Cerebellar cortex (tissue), 1 donor: ENCODE data around the gene DAZL.

Source experiments
- DNase-seq: peaks from one replicate; pipeline ENCODE4 v3.0.0-alpha.2; 2015; ENCODE audit warnings: low spot score

Gene DAZL

DNA sequence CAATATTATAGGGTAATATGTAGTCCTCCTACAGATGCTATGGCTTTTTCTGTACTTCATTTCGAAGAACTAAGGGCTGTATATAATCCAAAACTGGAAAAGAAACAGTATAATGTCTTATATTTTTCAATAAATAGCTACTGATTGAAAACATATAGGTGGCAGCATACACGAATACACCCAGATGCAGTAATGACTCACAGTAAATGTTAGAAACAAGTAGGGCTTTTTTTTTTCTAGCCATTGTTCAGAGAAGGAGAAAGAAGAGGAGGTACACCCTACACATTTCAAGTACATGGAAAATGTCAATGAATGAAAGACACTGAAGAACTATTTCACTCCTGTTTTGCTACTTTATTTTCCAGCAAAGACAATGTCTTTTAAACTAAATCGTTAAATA lies 9.4 kb downstream of the DAZL start:
- DNase-seq = no peak

DNA sequence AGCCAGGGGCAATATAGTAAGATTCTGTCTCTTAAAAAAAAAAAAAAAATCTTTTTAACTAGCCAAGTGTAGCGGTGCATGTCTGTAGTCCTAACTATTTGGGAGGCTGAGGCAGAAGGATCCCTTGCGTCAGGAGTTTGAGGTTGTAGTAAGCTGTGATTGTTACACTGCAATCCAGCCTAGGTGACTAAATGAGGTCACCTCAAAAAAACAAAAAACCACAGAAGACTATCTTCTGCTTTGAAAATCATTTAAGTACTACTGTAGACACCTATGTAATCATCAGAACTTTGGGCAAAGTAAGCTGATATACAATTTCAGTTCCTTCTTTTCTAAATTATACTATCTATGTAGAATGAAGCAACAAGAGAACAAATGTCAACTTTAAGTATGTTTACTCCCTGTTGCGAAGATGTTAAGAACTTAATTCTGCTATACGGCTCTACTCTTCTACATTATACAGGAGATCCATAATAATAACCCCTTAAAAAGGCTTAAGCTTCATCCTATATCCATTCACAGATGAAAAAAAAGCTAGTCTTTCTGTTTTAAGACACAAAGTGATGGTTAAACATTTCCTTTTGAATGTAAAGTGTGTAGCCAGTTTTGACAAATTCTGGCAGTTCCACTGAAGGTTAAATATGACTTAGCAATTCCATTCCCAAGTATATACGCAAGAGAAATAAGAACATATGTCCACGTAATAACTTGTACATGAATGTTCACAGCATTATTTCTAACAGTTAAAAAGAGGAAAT lies 15.2 kb downstream of the DAZL start:
- DNase-seq = no peak

GRCh38 chr3:16589120-16589519 lies 16.1 kb downstream of the DAZL start:
- DNase-seq = no peak

GRCh38 chr3:16587681-16588060 lies 17.6 kb downstream of the DAZL start:
- no peak for DNase-seq

GRCh38 chr3:16587047-16587680 lies 18.1 kb downstream of the DAZL start:
- DNase-seq = no peak

DNA sequence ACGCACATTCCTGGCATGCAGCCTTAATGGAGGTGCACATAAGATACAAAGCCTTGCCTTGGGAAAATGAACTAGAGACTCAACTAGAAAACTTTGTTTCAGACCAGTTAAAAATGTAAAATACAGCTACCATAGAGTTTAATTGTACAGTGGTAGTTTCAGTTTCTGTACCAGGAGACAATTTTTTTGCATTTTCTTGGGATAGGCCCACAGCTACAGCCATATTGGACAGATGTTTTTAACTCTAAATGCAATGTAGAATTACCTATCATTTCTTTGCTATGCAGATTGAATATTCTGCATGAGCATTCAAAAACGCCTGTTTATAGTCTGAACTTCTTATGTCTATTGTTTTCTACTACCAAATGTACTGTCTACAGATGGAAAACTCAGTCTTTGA lies 20.3 kb downstream of the DAZL start:
- no peak for DNase-seq

- DNase-seq = no peak
These were observed 21.7 kb downstream of the DAZL start for GRCh38 chr3:16583551-16583950.

GRCh38 chr3:16570113-16570512 lies 35.1 kb downstream of the DAZL start:
- no peak for DNase-seq

DNA sequence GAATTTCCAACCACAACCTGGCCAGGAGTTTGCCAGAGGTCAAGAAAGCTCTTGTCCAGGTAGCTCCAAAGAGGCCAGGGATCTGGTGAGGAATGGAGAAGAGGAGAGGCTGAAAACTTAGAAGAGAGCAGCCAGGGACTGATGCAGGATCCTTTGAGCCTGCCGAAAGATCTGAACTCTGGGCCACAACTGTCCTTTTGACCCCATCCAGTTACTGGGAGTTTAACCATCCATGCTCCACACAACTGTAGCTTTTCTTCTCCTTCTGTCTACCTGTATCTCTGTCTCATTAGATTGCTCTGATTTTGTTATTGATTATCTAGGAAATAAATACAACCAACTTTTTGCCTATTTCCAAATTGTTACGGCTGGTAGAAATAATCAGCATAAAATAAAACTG lies 36.7 kb downstream of the DAZL start:
- no peak for DNase-seq

DNA sequence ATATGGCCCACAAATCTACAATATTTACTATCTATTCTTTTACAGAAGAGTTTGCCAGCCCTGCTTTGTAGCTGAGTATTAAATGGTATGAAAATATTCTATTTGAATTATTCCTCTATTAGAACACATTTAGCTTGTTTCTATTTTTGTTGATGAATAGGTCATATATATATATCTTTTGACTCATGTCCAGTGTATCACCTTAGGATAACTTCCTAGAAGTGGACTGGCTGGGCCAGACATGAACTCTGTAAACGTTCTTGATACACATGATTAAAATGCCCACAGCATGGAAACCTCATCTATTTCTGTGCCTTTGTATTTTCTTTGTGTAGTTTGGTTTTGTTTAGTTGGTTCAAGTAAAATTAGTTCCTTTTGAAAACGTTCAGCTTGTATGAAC lies 37.1 kb downstream of the DAZL start:
- no peak for DNase-seq

- DNase-seq = no peak
These were observed 45.4 kb downstream of the DAZL start for GRCh38 chr3:16559653-16560365.

DNA sequence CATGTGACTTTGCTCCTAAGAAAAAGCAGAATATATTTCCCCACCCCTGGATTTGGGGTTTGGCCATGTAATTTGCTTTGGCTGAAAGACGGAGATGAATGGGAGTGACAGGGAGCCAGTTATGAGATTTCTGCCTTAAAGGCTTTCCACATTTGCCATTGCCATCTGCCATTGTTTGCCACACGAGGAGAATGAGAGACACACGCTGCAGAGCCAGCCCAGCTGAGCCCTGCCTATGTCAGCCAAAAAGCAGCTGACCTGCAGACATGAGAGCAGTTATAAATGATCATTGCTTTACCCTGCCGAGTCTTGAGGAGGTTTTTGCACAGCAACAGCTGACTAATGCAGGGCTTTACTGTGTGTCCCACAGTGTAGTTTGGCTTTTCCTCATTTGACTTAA lies 51.1 kb downstream of the DAZL start:
- no peak for DNase-seq

DNA sequence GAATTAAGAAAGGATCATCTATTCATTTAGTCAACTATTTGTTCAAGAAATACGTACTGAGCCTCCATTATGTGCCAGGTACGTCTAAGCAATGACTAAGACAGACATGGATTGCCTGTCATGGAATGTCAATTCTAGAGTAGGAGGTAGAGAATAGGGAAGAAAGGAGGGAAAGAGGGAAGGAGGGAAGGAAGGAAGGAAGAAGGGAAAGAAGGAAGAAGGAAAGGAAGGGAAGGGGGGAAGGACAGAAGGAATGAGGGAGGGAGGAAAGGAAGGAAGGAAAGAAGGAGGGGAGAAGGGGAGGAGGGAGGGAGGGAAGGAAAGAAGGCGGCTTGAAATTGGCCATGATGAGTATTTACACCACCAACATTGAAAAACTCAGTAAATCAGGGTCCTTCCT lies 52.5 kb downstream of the DAZL start:
- no peak for DNase-seq

DNA sequence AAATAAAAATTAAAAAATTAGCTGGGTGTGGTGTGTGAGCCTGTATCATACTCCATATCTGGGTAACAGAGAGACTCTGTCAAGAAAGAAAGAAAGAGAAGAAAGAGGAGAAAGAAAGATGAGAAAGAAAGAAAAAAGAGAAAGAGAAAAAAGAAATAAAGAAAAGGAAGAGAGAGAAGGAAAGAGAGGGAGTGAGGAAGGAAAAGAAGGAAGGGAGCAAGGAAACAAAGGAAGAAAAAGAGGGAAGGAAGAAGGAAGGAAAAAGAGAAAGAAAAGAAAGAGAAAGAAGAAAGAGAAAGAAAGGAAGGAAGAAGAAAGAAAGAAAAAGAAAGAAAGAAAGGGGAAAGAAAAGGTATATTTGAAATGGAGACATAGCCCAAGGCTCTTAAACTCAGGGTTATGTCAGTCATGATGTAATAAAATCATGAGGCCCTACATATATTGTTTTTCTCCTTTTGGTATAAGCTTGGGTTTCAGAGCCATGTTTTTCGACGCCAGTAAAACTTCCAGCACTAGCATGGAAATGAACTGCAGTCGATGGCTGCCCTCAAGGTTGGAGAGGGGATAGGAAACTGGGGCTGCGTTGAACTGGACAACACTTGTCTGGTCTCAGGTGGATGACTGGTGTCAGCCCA lies 53.8 kb downstream of the DAZL start:
- DNase-seq = no peak

DNA sequence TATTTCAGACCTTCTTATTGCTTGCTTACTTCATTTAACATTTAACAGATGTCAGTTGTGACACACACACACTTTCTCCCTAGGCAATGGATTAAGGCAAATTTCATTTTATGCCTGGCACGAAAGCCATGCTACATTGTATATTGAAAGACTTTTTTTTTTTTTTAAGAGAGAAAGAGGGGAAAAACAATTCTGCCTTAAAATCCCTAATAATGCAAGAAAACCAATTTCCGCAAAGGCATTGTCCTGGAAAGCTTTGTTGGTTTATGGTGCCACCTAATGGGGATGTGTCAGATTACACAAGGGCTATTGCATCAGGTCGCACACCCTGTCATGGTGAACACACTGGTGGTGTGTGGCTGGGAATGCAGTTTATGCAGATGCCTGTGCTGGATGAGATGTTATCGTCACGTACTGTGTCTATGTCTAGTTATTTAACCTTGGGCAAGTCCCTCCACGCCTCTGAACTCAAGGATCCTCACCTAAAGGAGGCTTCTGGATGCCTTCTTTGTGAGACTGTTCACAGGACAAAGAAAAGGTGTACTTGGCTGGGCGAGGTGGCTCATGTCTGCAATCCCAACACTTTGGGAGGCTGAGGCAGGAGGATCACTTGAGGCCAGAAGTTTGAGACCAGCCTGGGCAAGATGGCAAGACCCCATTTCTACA lies 54.4 kb downstream of the DAZL start:
- DNase-seq = peak; percentile 88

DNA sequence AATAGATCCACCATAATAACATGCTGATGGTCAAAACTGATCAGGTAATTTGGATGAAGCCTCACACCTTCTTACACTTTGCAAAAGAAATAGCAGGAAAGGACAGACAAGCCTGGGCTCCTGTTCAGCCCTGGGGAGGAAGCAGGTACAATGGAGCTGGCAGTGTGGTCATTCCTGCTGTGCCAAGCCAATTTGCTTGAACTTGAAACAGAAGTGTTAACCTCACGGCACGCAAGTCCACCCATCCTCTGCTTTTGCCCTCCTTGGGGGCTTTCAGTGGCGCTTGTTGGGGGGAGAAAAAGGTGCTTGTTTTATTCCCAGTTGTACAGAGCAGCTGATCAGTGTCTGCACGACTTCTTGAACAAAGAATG lies 54.9 kb downstream of the DAZL start:
- DNase-seq = peak; percentile 70

DNA sequence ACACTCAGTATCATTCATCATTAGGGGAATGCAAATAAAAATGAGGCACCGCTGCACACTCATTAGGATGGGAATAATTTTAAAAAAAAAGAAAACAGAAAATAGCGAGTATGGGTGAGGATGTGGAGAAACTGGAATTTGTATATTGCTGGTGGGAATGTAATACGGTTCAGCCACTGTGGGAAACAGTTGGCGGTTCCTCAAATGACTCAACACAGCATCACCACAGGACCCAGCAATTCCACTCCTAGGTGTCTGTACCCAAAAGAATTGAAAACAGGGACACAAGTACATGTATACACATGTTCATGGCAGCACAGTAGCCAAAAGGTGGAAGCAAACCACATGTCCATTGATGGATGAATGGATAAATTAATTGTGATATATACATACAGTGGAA lies 56.5 kb downstream of the DAZL start:
- DNase-seq = no peak

DNA sequence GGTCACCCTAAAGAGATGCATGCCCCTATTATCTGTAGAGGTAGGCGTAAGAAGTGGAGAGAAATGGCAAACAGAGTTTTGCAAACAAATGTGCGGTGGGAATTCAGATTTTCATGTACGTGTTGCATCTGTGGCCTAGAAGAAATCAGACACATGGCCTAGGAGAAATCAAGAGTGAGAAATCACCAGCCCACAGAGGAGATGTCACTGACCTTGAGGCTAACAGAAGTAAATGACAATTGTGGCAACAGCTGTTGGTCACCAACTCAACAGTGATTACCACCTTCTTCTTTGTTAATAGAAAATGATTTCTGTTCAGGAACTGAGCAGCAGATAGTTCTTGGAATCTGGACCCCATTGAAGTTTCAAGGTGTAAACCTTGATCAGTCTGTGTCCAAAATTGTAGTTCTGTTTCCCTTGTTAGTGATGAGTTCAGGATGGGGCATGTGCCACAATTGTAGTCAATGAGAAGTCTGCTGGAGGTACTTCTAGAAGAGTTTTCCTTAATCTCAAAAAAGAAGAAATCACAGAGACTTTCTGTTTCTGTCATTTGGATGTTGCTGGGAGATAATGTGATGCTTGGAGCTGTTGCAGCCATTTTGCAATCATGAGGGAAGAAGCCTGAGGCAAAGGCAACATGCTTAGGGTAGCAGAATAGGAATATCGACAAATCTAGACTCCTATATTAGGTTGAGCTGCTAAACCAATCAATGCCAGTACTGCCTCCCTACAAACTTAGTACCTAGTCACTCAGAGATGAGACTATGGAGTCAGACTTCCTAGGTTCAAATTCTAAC lies 57.5 kb downstream of the DAZL start:
- no peak for DNase-seq

GRCh38 chr3:16546186-16547010 lies 58.8 kb downstream of the DAZL start:
- no peak for DNase-seq

GRCh38 chr3:16545413-16546185 lies 59.6 kb downstream of the DAZL start:
- no peak for DNase-seq
